Measurements from ENCODE around the gene CAPN10.

The CAPN10 gene

GRCh38 chr2:240600451-240600961 lies 14.0 kb downstream of the CAPN10 start:
- Histone ChIP-seq H3K79me2 (ENCODE audit: insufficient read depth, low read length) (peaks cover 4% of the 10 kb centered on the region; the same call in 1 of the 2 replicates), H3K4me3 (ENCODE audit: low read depth in 1 of 2, low read length in 2 of 2) (no peak overlapping the region), H3K9me3 (ENCODE audit: insufficient read depth, low read length, severe bottlenecking) (no peaks in the 10 kb centered on the region), H3K36me3 (ENCODE audit: insufficient read depth, low read length) (peaks cover 44% of the 10 kb centered on the region), H3K4me1 (ENCODE audit: insufficient read depth, low read length) (no peaks in the 10 kb centered on the region), H3K27ac (ENCODE audit: low read length) (no peak overlapping the region), H4K20me1 (ENCODE audit: insufficient read depth, low read length) (peaks cover 31% of the 10 kb centered on the region), H3K4me2 (ENCODE audit: insufficient read depth, low read length) (no peak overlapping the region), H3K27me3 (ENCODE audit: insufficient read depth, low read length, poor library complexity) (no peaks in the 10 kb centered on the region), H2AFZ (ENCODE audit: low read depth, low read length) (no peak overlapping the region), H3K9ac (ENCODE audit: low read depth, low read length) (no peak overlapping the region)
- no peak for ATAC-seq (ENCODE audit: insufficient read depth, low read depth)
- DNase-seq, result no peak
- TF ChIP-seq EZH2 (IDR thresholded peaks at IDR 0.05; ENCODE audit: borderline replicate concordance, low read depth, low read length, severe bottlenecking) (no peak), CTCF (IDR thresholded peaks at IDR 0.05; ENCODE audit: borderline replicate concordance, extremely low read depth, low read length, poor library complexity, severe bottlenecking) (no peak)

GRCh38 chr2:240601061-240601830 lies 14.7 kb downstream of the CAPN10 start:
- Histone ChIP-seq H3K27me3 (ENCODE audit: insufficient read depth, low read length, poor library complexity) (no peaks in the 10 kb centered on the region), H3K4me3 (ENCODE audit: low read depth in 1 of 2, low read length in 2 of 2) (no peak overlapping the region), H2AFZ (ENCODE audit: low read depth, low read length) (no peak overlapping the region), H3K9me3 (ENCODE audit: insufficient read depth, low read length, severe bottlenecking) (no peaks in the 10 kb centered on the region), H3K4me1 (ENCODE audit: insufficient read depth, low read length) (no peaks in the 10 kb centered on the region), H3K4me2 (ENCODE audit: insufficient read depth, low read length) (no peak overlapping the region), H4K20me1 (ENCODE audit: insufficient read depth, low read length) (peaks cover 24% of the 10 kb centered on the region), H3K9ac (ENCODE audit: low read depth, low read length) (no peak overlapping the region), H3K27ac (ENCODE audit: low read length) (no peak overlapping the region), H3K79me2 (ENCODE audit: insufficient read depth, low read length) (no peaks in the 10 kb centered on the region), H3K36me3 (ENCODE audit: insufficient read depth, low read length) (peaks cover 36% of the 10 kb centered on the region)
- DNase-seq (no peak), ATAC-seq (ENCODE audit: insufficient read depth, low read depth) (no peak)
- TF ChIP-seq CTCF (IDR thresholded peaks at IDR 0.05; ENCODE audit: borderline replicate concordance, extremely low read depth, low read length, poor library complexity, severe bottlenecking), result no peak
- no peak for TF ChIP-seq EZH2 (IDR thresholded peaks at IDR 0.05; ENCODE audit: borderline replicate concordance, low read depth, low read length, severe bottlenecking)

GRCh38 chr2:240601831-240602160 lies 15.3 kb downstream of the CAPN10 start:
- Histone ChIP-seq H3K36me3 (ENCODE audit: insufficient read depth, low read length) (peaks cover 31% of the 10 kb centered on the region), H4K20me1 (ENCODE audit: insufficient read depth, low read length) (peaks cover 18% of the 10 kb centered on the region), H3K27me3 (ENCODE audit: insufficient read depth, low read length, poor library complexity) (no peaks in the 10 kb centered on the region), H2AFZ (ENCODE audit: low read depth, low read length) (no peak overlapping the region), H3K9me3 (ENCODE audit: insufficient read depth, low read length, severe bottlenecking) (no peaks in the 10 kb centered on the region), H3K4me1 (ENCODE audit: insufficient read depth, low read length) (no peaks in the 10 kb centered on the region), H3K9ac (ENCODE audit: low read depth, low read length) (no peak overlapping the region), H3K27ac (ENCODE audit: low read length) (no peak overlapping the region), H3K4me2 (ENCODE audit: insufficient read depth, low read length) (no peak overlapping the region), H3K79me2 (ENCODE audit: insufficient read depth, low read length) (no peaks in the 10 kb centered on the region), H3K4me3 (ENCODE audit: low read depth in 1 of 2, low read length in 2 of 2) (no peak overlapping the region)
- no peak for DNase-seq
- ATAC-seq (ENCODE audit: insufficient read depth, low read depth), result no peak
- TF ChIP-seq EZH2 (IDR thresholded peaks at IDR 0.05; ENCODE audit: borderline replicate concordance, low read depth, low read length, severe bottlenecking), result no peak
- no peak for TF ChIP-seq CTCF (IDR thresholded peaks at IDR 0.05; ENCODE audit: borderline replicate concordance, extremely low read depth, low read length, poor library complexity, severe bottlenecking)
